HG03108 (cell line): ENCODE results near the gene TBC1D22B.
A peak's percentile ranks its signal among the peaks of the same experiment; 100 is the strongest.

ENCODE experiments used
- ATAC-seq: cut with Tn5 transposase; IDR thresholded peaks from one replicate; pipeline ENCODE4 v1.9.1; 2021; ENCODE audit warnings: moderate library complexity; ENCODE audit not compliant: unreplicated experiment

TBC1D22B gene

GRCh38 chr6:37352384-37352783 lies 94.8 kb downstream of the TBC1D22B start:
- no peak for ATAC-seq

- ATAC-seq = peak; percentile 86
Measured at GRCh38 chr6:37353761-37354525, 96.4 kb downstream of the TBC1D22B start, which contains the start of gene RNF8. TSS of gene RNF8 (plus strand) at chr6:37353983. CDS start at chr6:37354165, 182 bp downstream.

GRCh38 chr6:37354526-37355384 lies 97.2 kb downstream of the TBC1D22B start:
- no peak for ATAC-seq

GRCh38 chr6:37357288-37357687 lies 99.7 kb downstream of the TBC1D22B start:
- no peak for ATAC-seq

- no peak for ATAC-seq
Measured at GRCh38 chr6:37357860-37358259, 100.3 kb downstream of the TBC1D22B start.

- ATAC-seq = no peak
Measured at GRCh38 chr6:37359039-37359438, 101.5 kb downstream of the TBC1D22B start.

- no peak for ATAC-seq
Measured at GRCh38 chr6:37362101-37362828, 104.7 kb downstream of the TBC1D22B start.

GRCh38 chr6:37365791-37366190 lies 108.2 kb downstream of the TBC1D22B start:
- ATAC-seq = no peak

- no peak for ATAC-seq
Measured at GRCh38 chr6:37366910-37367309, 109.3 kb downstream of the TBC1D22B start.

- no peak for ATAC-seq
Measured at GRCh38 chr6:37368961-37369320, 111.4 kb downstream of the TBC1D22B start.

- ATAC-seq = no peak
Measured at GRCh38 chr6:37369321-37370201, 112.0 kb downstream of the TBC1D22B start.

GRCh38 chr6:37371154-37372083 lies 113.8 kb downstream of the TBC1D22B start:
- no peak for ATAC-seq

- no peak for ATAC-seq
Measured at GRCh38 chr6:37372116-37372515, 114.5 kb downstream of the TBC1D22B start.

GRCh38 chr6:37373822-37374471 lies 116.4 kb downstream of the TBC1D22B start:
- ATAC-seq = no peak

GRCh38 chr6:37375376-37375775 lies 117.8 kb downstream of the TBC1D22B start:
- no peak for ATAC-seq

GRCh38 chr6:37376078-37376743 lies 118.6 kb downstream of the TBC1D22B start:
- ATAC-seq = no peak

- ATAC-seq = no peak
Measured at GRCh38 chr6:37381579-37381978, 124.0 kb downstream of the TBC1D22B start.
